K562 (cell line): ENCODE measurements around the gene ATXN1.

Experiments used
- CTCF ChIP-seq, 3 experiments: IDR thresholded peaks in 2 of 3; conservative IDR thresholded peaks in 1 of 3; 2 replicates each; pipeline ENCODE4 v1.5.1; 2011 to 2012; ENCODE audit warnings: low read length in 3 of 3, mild to moderate bottlenecking in 3 of 3, control low read depth in 2 of 3, improper control_type of control experiment in 1 of 3, inconsistent platforms in 1 of 3, low read depth in 1 of 3, mixed read lengths in 1 of 3, moderate library complexity in 1 of 3; ENCODE audit not compliant: insufficient read depth in 2 of 3
- ESRRA ChIP-seq: fragments of 450-650 bp; IDR thresholded peaks from 2 replicates; pipeline ENCODE4 v1.6.1; 2014; ENCODE audit warnings: low read depth, mild to moderate bottlenecking, moderate library complexity, borderline replicate concordance
- ESRRB ChIP-seq: fragments of 250-450 bp; sonication (Bioruptor Pico); IDR thresholded peaks from 2 replicates; pipeline ENCODE4 v1.5.0; 2020; ENCODE audit warnings: mild to moderate bottlenecking, moderate library complexity, borderline replicate concordance
- HCFC1 ChIP-seq: IDR thresholded peaks from 2 replicates; pipeline ENCODE4 v1.6.1; 2012; ENCODE audit warnings: low read depth, low read length, improper control_type of control experiment
- HDAC2 ChIP-seq: fragments of 450-650 bp; IDR thresholded peaks from 2 replicates; pipeline ENCODE4 v1.6.1; 2016; ENCODE audit warnings: mild to moderate bottlenecking
- PBX2 ChIP-seq, 2 experiments: IDR thresholded peaks in 1 of 2; conservative IDR thresholded peaks in 1 of 2; 2 replicates each; pipeline ENCODE4 v1.6.1; 2016; ENCODE audit warnings: low read depth in 2 of 2, mild to moderate bottlenecking in 1 of 2, missing compliant biosample characterization in 1 of 2, missing genetic modification characterization in 1 of 2, moderate library complexity in 1 of 2
- RNF2 ChIP-seq: sonication (generic); IDR thresholded peaks from 2 replicates; pipeline ENCODE4 v1.6.1; 2016
- TBL1XR1 ChIP-seq, 2 experiments: IDR thresholded peaks; 2 replicates each; pipeline ENCODE4 v1.6.1; 2012; ENCODE audit warnings: improper control_type of control experiment in 2 of 2, low read length in 2 of 2, mild to moderate bottlenecking in 1 of 2

- TF ChIP-seq HCFC1 (no peak), CTCF (IDR thresholded peaks at IDR 0.05 in 2 of 3, conservative IDR thresholded peaks at IDR 0.05 in 1 of 3; ENCODE audit: insufficient read depth in 2 of 3, low read depth in 1 of 3, low read length in 3 of 3) (no peak), RNF2 (no peak), ESRRA (no peak), TBL1XR1 (IDR thresholded peaks at IDR 0.05; ENCODE audit: low read length in 2 of 2) (no peak), HDAC2 (no peak), ESRRB (no peak), PBX2 (CRISPR knock-in tag; IDR thresholded peaks at IDR 0.05; ENCODE audit: low read depth) (no peak), PBX2 (tag; conservative IDR thresholded peaks at IDR 0.05; ENCODE audit: low read depth) (no peak)
Measured at GRCh38 chr6:16305788-16306187, 455.5 kb downstream of the ATXN1 start.
